GM19324 (cell line): Measurements from ENCODE around the gene ZNF460.
A peak's percentile ranks its signal among the peaks of the same experiment; 100 is the strongest.
"Not testable (repeated sequence)": the region's sequence is repeated elsewhere in the genome, so short reads cannot be mapped to it uniquely, and the experiment has no call there.

Source experiments
- ATAC-seq: cut with Tn5 transposase; IDR thresholded peaks from one replicate; pipeline ENCODE4 v1.9.1; 2021; ENCODE audit warnings: mild to moderate bottlenecking, moderate library complexity; ENCODE audit not compliant: unreplicated experiment, low FRiP score

ZNF460 gene

GRCh38 chr19:57280165-57280961 lies at the start of gene ZNF460:
TSS of gene ZNF460 (plus strand) at chr19:57280485. CDS start at chr19:57280807, 322 bp downstream.
- ATAC-seq, result peak; percentile 88

GRCh38 chr19:57231686-57232085 lies 48.6 kb upstream of the ZNF460 start:
- ATAC-seq, result no peak

- ATAC-seq, result no peak
These were observed 47.1 kb upstream of the ZNF460 start for GRCh38 chr19:57233207-57233606.

DNA sequence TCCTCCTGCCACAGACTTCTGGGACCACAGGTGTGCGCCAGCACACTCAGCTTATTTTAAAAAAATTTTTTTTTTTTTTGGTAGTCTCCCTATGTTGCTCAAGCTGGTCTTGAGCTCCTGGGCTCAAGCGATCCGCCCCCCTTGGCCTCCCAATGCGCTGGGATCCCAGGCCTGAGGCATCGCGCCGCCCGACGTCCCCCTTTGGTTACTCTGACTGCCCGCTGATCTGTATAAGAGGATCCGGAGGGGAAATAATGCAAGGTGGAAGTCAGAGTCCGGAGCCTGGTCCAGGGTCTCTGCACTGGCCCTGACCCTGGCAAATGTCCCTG lies 40.3 kb upstream of the ZNF460 start:
- ATAC-seq, result no peak

- peak; percentile 97 for ATAC-seq
These were observed 39.8 kb upstream of the ZNF460 start, which contains the start of gene ZNF805 for GRCh38 chr19:57240311-57241090. TSS of gene ZNF805 (plus strand) at chr19:57240632. CDS start at chr19:57240892, 260 bp downstream.

- no peak for ATAC-seq
These were observed 39.1 kb upstream of the ZNF460 start for GRCh38 chr19:57241176-57241575.

DNA sequence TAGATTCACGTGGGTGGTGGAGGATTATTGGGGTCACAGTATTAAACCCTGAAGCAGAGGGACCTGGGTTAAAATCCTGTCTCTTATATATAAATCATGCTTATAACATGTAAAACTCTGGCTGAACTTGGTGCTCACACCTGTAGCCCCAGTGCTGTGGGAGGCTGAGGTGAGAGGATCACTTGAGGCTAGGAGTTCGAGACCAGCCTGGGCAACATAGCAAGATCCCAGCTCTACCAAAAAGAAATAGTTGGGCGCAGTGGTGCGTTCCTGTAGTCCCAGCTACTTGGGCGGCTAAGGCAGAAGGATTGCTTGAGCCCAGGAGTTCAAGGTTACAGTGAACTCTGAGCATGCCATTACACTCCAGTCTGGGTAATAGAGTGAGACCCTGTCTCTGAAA lies 37.5 kb upstream of the ZNF460 start:
- no peak for ATAC-seq

DNA sequence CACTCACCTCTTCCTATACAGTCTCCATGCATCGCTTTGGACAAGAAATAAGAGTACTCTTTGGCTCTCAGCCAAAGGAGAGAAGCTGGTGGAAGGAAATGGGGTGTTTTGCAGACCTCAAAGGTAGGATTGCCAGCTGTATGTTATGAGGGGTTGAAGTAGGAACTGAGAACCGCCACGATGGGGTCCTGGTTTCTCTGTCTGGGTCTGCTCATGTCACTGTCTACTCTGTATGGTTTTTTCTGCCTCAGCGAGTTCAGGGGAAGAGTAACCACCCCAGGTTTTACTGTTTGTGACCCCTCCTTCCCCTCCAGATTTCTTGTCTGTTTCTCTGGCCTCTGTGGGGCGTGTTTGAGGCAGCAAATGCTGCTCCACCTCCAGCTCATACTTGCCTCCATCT lies 35.8 kb upstream of the ZNF460 start:
- ATAC-seq, result no peak

DNA sequence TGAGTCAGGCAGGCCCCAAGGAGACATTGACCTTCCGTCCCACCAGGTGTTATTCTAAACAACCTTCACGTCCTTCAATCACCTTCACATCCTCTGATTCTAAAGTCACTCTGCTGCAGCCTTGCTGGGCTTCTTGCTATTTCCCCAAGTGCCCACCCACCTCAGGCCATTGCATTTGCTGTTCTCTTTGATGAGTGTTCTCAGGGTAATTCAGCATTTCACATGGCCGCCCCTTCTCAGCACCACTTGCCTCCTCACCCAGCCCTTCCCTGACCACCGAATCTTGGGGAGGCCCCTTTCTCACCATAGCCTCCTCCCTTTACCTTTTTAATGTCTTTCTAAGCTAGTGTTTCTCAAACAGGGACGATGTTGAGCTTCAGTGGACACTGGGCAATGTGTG lies 35.2 kb upstream of the ZNF460 start:
- ATAC-seq, result no peak

GRCh38 chr19:57245959-57246358 lies 34.3 kb upstream of the ZNF460 start:
- no peak for ATAC-seq

DNA sequence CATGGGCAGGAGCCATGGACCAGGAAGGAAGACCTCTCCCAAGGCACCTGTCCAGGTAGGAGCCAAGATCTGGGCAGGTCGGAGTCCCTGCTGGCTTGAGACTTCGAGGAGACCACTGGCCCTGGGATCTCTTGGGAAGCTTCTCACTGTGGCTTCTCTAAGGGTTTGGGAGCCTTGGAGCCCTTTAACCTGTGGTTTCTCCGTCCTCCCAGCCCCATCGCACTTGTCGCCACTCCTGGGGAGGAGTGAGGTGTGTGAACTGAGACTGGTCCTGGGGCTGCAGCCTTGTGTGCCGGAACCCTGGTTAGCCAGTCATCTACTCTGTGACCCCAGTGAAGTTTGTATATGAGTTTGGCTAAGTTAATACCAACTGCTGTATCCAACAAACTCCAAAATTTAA lies 31.6 kb upstream of the ZNF460 start:
- no peak for ATAC-seq

GRCh38 chr19:57249329-57249728 lies 31.0 kb upstream of the ZNF460 start:
- ATAC-seq, result no peak

- not testable (repeated sequence) for ATAC-seq
These were observed 26.5 kb upstream of the ZNF460 start for GRCh38 chr19:57253767-57254166.

- ATAC-seq, result no peak
These were observed 18.2 kb upstream of the ZNF460 start for GRCh38 chr19:57262044-57262443.

GRCh38 chr19:57263244-57263741 lies 17.0 kb upstream of the ZNF460 start:
- ATAC-seq, result no peak

DNA sequence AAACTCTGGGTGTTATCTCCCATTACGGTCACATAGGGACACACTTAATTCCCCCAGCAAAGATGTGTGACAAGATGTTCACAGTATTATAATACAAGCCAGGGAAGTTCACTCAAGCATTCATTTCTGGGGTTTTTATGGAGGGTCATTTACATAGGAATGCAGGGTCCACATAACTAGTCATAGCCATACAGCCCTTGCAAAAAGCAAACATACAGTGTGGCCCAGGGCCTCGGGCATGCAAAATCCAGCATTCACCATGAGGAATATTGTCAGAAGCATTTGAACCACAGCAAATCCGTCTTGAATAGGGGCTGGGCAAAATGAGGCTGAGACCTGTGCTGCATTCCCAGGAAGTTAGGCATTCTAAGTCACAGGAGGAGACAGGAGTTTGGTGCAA lies 13.0 kb upstream of the ZNF460 start:
- no peak for ATAC-seq

GRCh38 chr19:57269515-57270250 lies 10.6 kb upstream of the ZNF460 start:
- peak; percentile 82 for ATAC-seq

GRCh38 chr19:57271280-57271679 lies 9.0 kb upstream of the ZNF460 start:
- no peak for ATAC-seq

DNA sequence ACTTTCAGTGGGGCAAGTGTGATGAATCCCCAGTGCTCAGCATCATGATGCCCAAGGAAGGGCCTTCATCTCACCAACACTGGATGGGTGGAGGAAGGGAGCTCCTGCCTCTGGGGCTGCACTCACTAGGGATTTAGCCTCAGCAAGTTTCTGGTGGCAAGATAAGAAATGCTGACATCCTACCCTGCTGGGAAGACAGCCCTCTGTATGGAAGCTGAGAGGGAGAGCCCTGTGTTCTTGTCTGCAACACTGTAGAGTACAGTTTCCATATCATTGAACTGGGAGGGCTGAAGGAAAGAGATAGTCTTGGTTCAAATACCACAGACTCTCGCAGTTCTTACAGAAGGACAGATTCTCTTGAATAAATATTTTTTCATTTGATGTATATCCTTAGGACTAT lies 7.3 kb upstream of the ZNF460 start:
- ATAC-seq, result no peak

GRCh38 chr19:57276430-57276829 lies 3.9 kb upstream of the ZNF460 start:
- no peak for ATAC-seq

DNA sequence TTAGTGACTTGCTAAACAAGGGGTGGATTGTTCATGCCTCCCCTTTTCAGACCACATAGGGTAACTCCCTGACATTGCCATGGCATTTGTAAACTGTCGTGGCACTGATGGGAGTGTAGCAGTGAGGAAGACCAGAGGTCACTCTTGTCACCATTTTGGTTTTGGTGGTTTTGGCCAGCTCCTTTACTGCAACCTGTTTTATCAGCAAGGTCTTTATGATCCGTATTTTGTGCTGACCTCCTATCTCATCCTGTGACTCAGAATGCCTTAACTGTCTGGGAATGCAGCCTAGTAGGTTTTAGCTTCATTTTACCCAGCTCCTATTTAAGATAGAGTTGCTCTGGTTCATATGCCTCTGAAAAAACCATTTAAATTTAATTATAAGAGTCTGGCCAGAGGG lies 1.8 kb upstream of the ZNF460 start:
- not testable (repeated sequence) for ATAC-seq
